PC-3 (cell line): ENCODE data around the gene SRRM3. TPM values are rescaled to one million over a fixed set of nuclear protein-coding genes. Genes with fewer than 3 reads are reported as not detected.

Source experiments
- ATAC-seq: fragments of 200-7000 bp; cut with Tn5 transposase; 2 replicates; pipeline ENCODE4 v1.9.1; 2020; ENCODE audit warnings: mild to moderate bottlenecking, moderate library complexity
- BruUV-seq: library from RNA; stranded (reverse); fragments of 400-500 nt; replicated peaks from 2 replicates; lab custom pipeline; 2021; lab: Mats Ljungman, UMichigan
- CTCF ChIA-PET: fragments of 300-600 bp; sonication (Branson Sonifier 250); formaldehyde crosslinking; loops from one replicate; lab custom pipeline; 2022; ENCODE audit warnings: antibody characterized with exemption; lab: Charles Lee
- POLR2A ChIA-PET: fragments of 300-600 bp; sonication (Branson Sonifier 250); formaldehyde crosslinking; loops from one replicate; lab custom pipeline; 2022; ENCODE audit warnings: antibody characterized with exemption; ENCODE audit not compliant: unreplicated experiment; lab: Charles Lee
- DNase-seq: peaks from one replicate; pipeline ENCODE4 v3.0.0-alpha.2; 2015
- H2AFZ ChIP-seq: fragments of 300-600 bp; sonication (generic); 2 replicates; pipeline ENCODE4 v1.6.0; 2016; ENCODE audit warnings: antibody characterized with exemption, low read length
- H3F3A ChIP-seq: fragments of 300-600 bp; sonication (generic); one replicate; pipeline ENCODE4 v1.6.0; 2017; ENCODE audit warnings: antibody characterized with exemption, low read length, control low read depth, mild to moderate bottlenecking; ENCODE audit not compliant: unreplicated experiment
- H3K27ac ChIP-seq: fragments of 300-600 bp; sonication (generic); 2 replicates; pipeline ENCODE4 v1.5.1; 2016; ENCODE audit warnings: mild to moderate bottlenecking, low read length
- H3K27me3 ChIP-seq: fragments of 300-600 bp; sonication (generic); 2 replicates; pipeline ENCODE4 v1.6.1; 2016; ENCODE audit warnings: low read length, mixed read lengths
- H3K36me3 ChIP-seq: fragments of 300-600 bp; sonication (generic); 2 replicates; pipeline ENCODE4 v1.6.1; 2016; ENCODE audit warnings: low read depth, mixed run types, low read length, mixed read lengths
- H3K4me1 ChIP-seq: fragments of 300-600 bp; sonication (generic); 2 replicates; pipeline ENCODE4 v1.5.1; 2016; ENCODE audit warnings: low read length; ENCODE audit not compliant: insufficient read depth
- H3K4me2 ChIP-seq: fragments of 300-600 bp; sonication (generic); 2 replicates; pipeline ENCODE4 v1.6.0; 2016; ENCODE audit warnings: low read length
- H3K4me3 ChIP-seq: fragments of 300-600 bp; sonication (generic); 2 replicates; pipeline ENCODE4 v1.5.1; 2016; ENCODE audit warnings: mild to moderate bottlenecking, low read length, mixed read lengths
- H3K79me2 ChIP-seq: fragments of 300-600 bp; sonication (generic); 2 replicates; pipeline ENCODE4 v1.6.1; 2017; ENCODE audit warnings: low read length, mixed read lengths
- H3K9ac ChIP-seq: fragments of 300-600 bp; sonication (generic); 2 replicates; pipeline ENCODE4 v1.6.0; 2016; ENCODE audit warnings: mild to moderate bottlenecking, low read length
- H3K9me2 ChIP-seq: fragments of 300-600 bp; sonication (generic); replicated peaks from 2 replicates; pipeline ENCODE4 v1.6.1; 2016; ENCODE audit warnings: mixed run types, low read length, mixed read lengths
- H3K9me3 ChIP-seq: fragments of 300-600 bp; sonication (generic); 2 replicates; pipeline ENCODE4 v1.6.1; 2016; ENCODE audit warnings: low read length, mixed read lengths
- H4K20me1 ChIP-seq: fragments of 300-600 bp; sonication (generic); 2 replicates; pipeline ENCODE4 v1.6.1; 2016; ENCODE audit warnings: low read length, mixed read lengths
- CTCF ChIP-seq: fragments of 300-600 bp; sonication (generic); conservative IDR thresholded peaks from 2 replicates; pipeline ENCODE4 v1.5.1; 2017; ENCODE audit warnings: antibody characterized with exemption, low read depth, mild to moderate bottlenecking, low read length
- EZH2 ChIP-seq: fragments of 300-600 bp; sonication (generic); IDR thresholded peaks from one replicate; pipeline ENCODE4 v1.6.1; 2017; ENCODE audit warnings: antibody characterized with exemption, mild to moderate bottlenecking, low read length; ENCODE audit not compliant: unreplicated experiment
- EZH2phosphoT487 ChIP-seq: fragments of 300-600 bp; sonication (generic); IDR thresholded peaks from 2 replicates; pipeline ENCODE4 v1.6.1; 2018; ENCODE audit warnings: mild to moderate bottlenecking, antibody characterized with exemption, low read length, borderline replicate concordance
- intact Hi-C: fragments of 100-400 bp; cut with micrococcal nuclease; formaldehyde crosslinking; loops from 2 replicates; pipeline ENCODE4 v1.9.0; 2023
- total RNA-seq: library from RNA; depleted of rRNA; stranded (reverse); fragments of >200 nt; gene quantifications from 2 replicates; pipeline ENCODE4 v1.2.3, GENCODE V29; 2014

SRRM3 gene
- total RNA-seq, 1 experiment from 2014 or later = 0.66 TPM

DNA sequence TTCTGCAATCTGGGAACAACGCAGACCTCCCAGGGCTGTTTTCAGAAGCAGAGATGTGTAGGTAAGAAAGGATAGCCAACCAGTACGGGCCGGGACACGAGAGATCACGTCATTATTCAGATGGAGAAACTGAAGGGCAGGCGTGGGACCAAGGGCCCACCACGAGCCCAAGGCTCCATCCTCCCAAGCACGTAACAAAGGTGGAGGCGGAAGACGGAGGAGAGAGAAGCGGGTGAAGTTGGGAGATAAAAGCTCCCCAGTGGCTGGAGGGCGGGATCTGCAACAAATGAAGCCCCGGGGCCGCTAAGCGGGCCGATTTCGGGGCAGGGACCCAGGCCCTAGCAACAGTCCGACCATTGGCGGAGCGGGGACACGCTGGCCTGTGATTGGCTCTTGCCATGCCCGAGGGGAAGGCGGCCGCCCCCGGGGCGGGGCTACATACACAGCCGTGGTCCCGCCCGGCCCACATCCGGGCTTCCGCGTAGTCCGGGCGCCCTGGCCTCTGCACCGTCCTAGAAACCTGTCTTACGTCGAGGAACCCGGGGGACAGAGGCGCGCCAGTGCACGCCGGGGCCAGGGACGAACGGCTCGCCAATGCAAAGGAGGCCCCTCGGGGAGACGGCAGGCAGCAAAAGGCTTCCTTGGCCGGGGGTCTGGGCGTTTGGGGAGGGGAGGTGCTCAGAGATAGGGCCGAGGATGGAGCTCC lies 116.2 kb downstream of the SRRM3 start:
- Histone ChIP-seq H3K4me1 (peaks cover 13% of the 10 kb centered on the region), H3K4me2 (peak overlapping the region; percentile 79), H3K36me3 (no peaks in the 10 kb centered on the region; the same call in 1 of the 2 replicates), H2AFZ (peak overlapping the region; percentile 96), H3K9ac (peak overlapping the region; percentile 74), H3K4me3 (peak overlapping the region; percentile 75), H4K20me1 (peaks cover 5% of the 10 kb centered on the region; the same call in 1 of the 2 replicates), H3F3A (peaks cover 7% of the 10 kb centered on the region), H3K27me3 (no peaks in the 10 kb centered on the region), H3K9me2 (no peaks in the 10 kb centered on the region), H3K9me3 (no peaks in the 10 kb centered on the region), H3K27ac (peak overlapping the region; percentile 48), H3K79me2 (no peaks in the 10 kb centered on the region)
- peak; percentile 91 for ATAC-seq
- DNase-seq = peak; percentile 96
- ChIA-PET POLR2A (interaction anchor here (0.5 to 0.7 kb wide), 3 partner anchors 94 to 254 kb away, joined by 3 to 8 read pairs (median 6); no protein-coding TSS in a partner anchor), CTCF (interaction anchor here (0.7 to 1.1 kb wide), 2 partner anchors 23 to 42 kb away, joined by 3 read pairs; no protein-coding TSS in a partner anchor)
- BruUV-seq = no TSS peak
- intact Hi-C loops = loop anchor here (1.0 kb wide), 2 partner anchors 27 to 41 kb away; no protein-coding TSS in a partner anchor
- no peak for TF ChIP-seq EZH2phosphoT487
- TF ChIP-seq EZH2 = no peak
- no peak for TF ChIP-seq CTCF

GRCh38 chr7:76318488-76319353 lies 117.0 kb downstream of the SRRM3 start:
- H3K4me3 ChIP-seq = peak overlapping the region; percentile 75
- no peaks in the 10 kb centered on the region for H3K9me2 ChIP-seq
- H3F3A ChIP-seq = peaks cover 7% of the 10 kb centered on the region
- BruUV-seq = TSS peak; percentile 61
- ChIA-PET POLR2A (interaction anchor here (0.5 to 1.0 kb wide), 3 partner anchors 40 to 105 kb away, joined by 3 to 8 read pairs (median 6); partner anchors contain the start of gene YWHAG), CTCF (interaction anchor here (1.1 kb wide), 1 partner anchor 41 kb away, joined by 3 read pairs; no protein-coding TSS in a partner anchor)
- H3K9me3 ChIP-seq = no peaks in the 10 kb centered on the region
- peak; percentile 69 for DNase-seq
- peaks cover 13% of the 10 kb centered on the region for H3K4me1 ChIP-seq
- peak; percentile 55 for ATAC-seq
- no peaks in the 10 kb centered on the region; the same call in 1 of the 2 replicates for H3K36me3 ChIP-seq
- H3K4me2 ChIP-seq = peak overlapping the region; percentile 79
- intact Hi-C loops = loop anchor here (1.0 kb wide), 2 partner anchors 27 to 41 kb away; no protein-coding TSS in a partner anchor
- H3K27ac ChIP-seq = peak overlapping the region; percentile 48
- H4K20me1 ChIP-seq = peaks cover 6% of the 10 kb centered on the region; the same call in 1 of the 2 replicates
- H3K27me3 ChIP-seq = no peaks in the 10 kb centered on the region
- H2AFZ ChIP-seq = peak overlapping the region; percentile 96
- TF ChIP-seq EZH2 (no peak), CTCF (peak; percentile 32; the same call in 1 of the 2 replicates)
- peak overlapping the region; percentile 74 for H3K9ac ChIP-seq
- H3K79me2 ChIP-seq = no peaks in the 10 kb centered on the region
